HG03521 (cell line): Measurements from ENCODE around the gene MYCL.
"Not testable (repeated sequence)": the region's sequence is repeated elsewhere in the genome, so short reads cannot be mapped to it uniquely, and the experiment has no call there.

ENCODE experiments used
- ATAC-seq: cut with Tn5 transposase; IDR thresholded peaks from one replicate; pipeline ENCODE4 v1.9.1; 2021; ENCODE audit warnings: mild to moderate bottlenecking, moderate library complexity; ENCODE audit not compliant: unreplicated experiment

Gene MYCL

DNA sequence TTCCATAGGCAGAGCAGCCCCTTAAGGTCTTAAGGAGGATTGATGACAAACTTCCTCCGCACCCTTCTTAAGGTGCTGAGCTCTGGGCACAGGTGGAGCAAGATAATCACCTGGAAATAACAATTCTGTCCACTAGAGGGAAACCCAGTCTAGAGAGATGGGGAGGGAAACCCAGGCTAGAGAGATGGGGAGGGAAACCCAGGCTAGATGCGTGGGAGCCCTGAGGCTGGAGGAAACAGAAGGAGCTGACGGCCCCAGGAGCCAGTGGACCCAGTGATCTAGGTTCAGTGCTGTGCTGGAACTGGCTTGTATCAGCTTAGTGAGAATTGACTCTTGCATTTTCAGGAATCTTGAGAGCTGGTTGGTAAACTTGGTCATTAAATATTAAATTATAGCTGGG is 17.8 kb upstream of the MYCL start:
- peak; percentile 46 for ATAC-seq

DNA sequence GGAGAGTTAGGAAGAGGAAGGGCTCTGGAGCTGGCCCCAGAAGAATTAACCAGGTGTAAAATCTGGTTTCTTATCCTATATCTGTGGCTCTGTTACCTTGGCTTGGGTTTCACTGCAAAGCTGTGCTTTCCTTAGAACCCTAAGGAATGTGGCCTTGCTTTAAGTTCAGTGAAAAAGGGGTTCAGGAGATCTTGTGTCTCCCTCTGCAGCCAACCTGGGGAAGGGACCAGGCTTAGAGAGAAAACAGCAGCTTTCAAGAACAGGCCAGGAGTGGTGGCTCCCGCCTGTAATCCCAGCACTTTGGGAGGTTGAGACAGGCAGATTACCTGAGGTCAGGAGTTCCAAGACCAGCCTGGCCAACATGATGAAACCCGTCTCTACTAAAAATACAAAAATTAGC is 16.1 kb upstream of the MYCL start:
- no peak for ATAC-seq

DNA sequence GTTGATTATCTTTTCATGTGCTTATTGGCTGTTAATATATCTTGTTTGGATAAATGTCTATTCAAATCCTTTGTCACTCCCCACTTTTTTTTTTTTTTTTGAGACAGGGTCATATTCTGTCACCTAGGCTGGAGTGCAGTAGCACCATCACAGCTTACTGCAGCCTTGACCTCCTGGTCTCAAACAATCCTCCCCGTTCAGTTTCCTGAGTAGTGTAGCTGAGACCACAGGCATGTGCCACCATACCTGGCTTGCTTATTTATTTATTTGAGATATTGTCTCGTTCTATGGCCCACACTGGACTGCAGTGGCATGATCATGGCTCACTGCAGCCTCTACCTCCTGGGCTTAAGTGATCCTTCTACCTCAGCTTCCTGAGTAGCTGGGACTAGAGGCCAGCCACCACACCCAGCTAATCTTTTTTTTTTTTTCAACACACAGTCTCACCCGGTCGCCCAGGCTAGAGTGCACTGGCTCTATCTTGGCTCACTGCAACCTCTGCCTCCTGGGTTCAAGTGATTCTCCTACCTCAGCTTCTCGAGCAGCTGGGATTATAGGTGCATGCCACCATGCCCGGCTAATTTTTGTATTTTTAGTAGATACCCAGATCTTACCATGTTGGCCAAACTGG is 13.9 kb upstream of the MYCL start:
- no peak for ATAC-seq

DNA sequence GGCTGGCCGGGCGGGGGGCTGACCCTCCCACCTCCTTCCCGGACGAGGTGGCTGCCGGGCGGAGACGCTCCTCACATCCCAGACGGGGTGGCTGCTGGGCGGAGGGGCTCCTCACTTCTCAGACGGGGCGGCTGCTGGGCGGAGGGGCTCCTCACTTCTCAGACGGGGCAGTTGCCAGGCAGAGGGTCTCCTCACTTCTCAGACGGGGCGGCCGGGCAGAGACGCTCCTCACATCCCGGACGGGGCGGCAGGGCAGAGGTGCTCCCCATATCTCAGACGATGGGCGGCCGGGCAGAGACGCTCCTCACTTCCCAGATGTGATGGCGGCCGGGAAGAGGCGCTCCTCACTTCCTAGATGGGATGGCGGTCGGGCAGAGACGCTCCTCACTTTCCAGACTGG is 11.4 kb upstream of the MYCL start:
- ATAC-seq = not testable (repeated sequence)

DNA sequence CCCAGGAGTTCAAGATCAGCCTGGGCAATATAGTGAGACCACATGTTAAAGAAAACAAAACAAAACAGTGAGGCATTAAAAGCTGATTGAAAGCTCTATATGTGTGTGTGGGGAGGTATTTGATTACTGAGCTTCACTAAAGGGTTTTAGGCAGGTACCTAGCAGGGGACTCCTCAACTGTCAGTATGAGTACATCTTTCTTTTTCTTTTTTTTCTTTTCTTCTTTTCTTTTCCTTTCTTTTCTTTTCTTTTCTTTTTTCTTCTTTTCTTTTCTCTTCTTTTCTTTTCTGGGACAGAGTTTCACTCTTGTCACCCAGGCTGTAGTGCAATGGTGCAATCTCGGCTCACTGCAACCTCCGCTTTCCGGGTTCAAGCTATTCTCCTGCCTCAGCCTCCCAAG is 8.5 kb upstream of the MYCL start:
- ATAC-seq = no peak

DNA sequence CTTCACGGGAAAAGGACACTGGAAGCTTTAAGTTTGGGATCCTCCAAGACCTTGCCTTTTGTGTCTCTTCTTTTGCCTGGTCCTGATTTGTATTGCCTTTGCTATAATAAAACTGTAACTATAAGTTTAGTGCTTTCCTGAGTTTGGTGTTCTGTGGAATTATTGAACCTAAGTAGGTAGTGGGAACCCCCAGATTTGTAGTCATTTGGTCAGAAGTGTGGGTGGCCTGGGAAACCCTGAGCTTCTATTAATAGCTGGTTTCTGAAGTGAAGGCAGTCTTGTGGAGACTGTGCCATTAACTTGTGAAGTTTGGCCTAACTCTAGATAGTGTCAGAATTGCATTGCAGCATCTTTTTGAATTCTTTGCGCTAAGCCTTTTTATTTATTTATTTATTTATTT is 6.8 kb upstream of the MYCL start:
- ATAC-seq = no peak

DNA sequence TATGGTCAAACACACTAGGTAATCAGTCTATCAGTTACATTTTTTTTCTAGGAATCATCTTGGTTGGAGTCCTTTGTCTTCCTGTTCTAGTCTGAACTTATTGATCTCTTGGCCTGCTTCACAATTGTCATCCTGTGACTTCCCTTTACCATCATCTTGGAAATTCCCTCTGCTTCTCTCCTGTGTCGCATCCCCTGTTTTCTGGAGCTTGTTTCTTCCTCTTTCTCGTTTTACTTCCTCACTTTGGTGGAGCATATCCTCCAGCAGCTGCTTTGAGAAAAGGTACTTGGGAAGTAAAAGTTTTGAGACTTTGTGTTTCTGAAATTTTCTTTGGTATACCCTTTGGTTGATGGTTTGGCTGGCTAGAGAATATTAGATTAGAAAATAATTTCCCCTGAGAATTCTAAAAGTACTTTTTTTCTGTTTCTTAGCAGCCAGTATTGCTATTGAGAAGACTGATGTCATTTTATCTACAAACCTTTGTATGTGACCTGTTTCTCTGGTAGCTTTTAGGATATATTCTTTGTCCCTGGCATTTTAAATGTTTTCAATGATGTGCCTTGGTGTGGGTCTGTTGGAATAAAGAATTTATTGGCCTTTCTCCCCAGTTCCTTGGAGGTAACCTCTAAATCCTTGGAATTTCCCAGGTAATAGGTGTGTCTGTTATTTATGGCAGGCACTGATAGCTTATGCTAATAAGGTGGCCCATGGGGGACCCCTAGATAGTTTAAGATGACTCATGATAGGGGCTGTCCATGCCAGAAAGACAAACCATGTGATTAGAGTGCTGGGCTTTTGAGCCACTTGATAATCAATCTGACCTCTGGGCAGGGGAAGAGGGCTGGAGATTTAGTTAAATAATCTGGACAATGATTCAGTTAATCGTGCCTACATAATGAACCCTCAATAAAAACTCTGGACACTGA is 6.1 kb upstream of the MYCL start:
- ATAC-seq = no peak

DNA sequence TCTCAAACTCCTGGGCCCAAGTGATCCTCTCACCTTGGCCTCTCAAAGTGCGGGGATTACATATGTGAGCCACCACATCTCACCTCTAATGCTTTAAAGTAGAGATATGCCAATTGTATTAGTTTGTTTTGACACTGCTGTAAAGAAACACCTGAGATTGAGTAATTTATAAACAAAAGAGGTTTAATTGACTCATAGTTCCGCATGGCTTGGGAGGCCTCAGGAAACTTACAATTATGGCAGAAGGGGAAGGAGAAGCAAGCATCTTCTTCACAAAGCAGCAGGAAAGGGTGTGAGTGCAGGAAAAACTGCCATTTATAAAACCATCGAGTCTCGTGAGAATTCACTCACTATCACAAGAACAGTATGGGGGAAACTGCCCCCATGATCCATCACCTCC is 3.5 kb upstream of the MYCL start:
- ATAC-seq = no peak

DNA sequence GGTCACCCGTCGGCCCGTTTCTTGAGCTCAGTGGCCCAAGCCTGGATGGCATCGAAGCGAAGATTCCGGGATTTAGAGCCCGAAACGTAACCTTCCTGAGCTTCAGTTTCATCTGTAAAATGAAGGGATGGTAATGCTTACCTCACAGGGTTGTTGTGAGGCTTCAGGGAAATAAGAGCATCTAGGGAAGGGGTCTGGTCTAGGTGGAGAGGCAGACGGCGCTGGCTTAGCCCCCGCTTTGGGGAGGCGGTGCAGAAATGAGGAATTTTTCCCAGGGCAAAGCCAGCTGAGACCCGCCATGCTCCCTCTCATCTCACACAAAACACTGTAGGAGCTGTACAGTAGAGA is 717 bp upstream of the MYCL start:
- no peak for ATAC-seq

DNA sequence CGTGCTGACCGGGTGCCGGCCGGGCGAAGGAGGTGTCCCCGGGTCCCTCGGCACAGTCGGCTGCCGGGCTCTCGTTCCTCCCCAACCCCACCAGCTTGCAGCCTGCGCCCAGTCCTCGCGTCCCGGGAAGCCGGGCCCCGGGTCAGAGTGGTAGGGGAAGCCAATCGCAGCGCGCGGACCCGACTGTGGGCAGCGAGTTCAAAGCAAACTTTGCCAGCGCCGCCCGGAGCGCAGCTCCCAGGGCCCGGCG is 328 bp downstream of the MYCL start:
- peak; percentile 4 for ATAC-seq

DNA sequence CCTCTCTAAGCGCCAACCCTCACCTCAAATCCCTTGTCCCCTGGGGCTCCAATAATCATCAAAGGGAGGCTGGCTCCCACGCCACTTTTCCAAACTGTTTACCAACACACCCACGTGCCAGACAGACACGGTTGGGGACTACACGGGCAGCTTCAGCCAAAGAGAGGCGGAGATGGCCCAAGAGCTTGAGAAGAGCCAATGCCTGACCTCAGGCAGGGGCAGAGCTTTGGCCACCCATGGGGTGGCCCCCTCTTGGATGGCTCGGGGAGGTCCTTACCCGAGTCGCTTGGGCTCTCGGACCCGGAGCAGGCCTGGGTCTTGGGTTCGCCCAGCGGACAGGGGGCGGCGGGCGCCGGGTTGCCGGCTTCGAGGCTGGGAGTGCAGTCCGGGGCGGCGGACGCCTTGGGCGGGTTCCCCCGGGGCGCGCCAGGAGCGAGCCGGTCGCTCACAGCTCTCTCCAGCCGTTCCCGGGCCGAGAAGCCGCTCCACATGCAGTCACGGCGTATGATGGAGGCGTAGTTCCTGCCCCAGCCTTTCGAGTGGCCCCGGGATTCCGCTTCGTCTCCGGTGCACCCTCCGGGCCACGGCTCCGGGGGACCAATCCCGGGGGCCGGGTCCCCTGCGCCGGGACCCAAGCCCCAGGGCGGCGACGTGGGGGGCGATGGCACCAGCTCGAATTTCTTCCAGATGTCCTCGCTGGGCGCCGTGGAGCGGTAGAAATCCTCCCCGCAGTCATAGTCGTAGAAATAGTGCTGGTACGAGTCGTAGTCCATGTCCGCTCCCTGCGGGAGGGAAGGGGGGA is 854 bp downstream of the MYCL start:
- no peak for ATAC-seq

DNA sequence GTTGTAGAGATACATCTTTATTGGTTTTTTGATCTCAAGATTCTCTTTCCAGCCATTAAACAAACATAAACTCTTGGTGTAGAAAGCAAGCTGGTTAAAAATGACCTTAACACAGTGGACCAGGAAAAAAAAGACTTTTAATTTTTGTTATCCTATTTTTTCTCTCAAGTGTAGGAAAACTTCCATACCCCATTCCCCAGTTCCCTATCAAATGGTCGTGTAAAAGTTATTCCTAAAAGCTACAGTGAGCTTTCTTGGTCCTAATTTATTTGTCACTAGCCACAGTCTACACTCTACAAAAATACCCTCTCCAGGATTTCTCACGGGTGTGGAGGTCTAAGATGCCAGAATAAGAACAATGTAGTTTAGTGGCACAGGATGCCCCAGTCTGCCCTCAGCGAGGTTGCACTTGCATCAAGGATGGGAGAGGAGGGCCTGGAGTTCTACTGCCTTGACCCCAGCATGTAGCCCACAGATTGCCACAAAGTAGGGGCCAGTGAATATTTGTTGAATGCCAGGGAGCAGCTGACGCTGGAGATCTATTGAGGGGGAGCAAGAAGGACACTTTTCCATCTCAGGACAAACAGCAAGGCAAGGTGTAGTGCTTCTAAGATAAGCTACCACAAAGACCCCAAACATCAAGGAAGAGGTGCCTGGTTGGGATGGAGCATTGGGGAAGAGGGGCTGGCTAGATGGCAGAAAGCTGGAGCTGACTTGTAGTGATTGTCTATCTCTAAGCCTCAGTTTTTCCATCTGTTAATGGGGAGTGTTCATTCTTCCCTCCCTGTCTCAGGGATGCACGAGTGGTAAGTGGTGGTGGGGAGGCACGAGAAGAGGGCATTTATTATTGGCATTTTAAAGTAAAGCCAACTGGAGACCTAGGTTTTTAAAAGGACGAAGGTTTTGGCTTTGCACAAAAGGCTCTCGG is 1.8 kb downstream of the MYCL start:
- no peak for ATAC-seq

DNA sequence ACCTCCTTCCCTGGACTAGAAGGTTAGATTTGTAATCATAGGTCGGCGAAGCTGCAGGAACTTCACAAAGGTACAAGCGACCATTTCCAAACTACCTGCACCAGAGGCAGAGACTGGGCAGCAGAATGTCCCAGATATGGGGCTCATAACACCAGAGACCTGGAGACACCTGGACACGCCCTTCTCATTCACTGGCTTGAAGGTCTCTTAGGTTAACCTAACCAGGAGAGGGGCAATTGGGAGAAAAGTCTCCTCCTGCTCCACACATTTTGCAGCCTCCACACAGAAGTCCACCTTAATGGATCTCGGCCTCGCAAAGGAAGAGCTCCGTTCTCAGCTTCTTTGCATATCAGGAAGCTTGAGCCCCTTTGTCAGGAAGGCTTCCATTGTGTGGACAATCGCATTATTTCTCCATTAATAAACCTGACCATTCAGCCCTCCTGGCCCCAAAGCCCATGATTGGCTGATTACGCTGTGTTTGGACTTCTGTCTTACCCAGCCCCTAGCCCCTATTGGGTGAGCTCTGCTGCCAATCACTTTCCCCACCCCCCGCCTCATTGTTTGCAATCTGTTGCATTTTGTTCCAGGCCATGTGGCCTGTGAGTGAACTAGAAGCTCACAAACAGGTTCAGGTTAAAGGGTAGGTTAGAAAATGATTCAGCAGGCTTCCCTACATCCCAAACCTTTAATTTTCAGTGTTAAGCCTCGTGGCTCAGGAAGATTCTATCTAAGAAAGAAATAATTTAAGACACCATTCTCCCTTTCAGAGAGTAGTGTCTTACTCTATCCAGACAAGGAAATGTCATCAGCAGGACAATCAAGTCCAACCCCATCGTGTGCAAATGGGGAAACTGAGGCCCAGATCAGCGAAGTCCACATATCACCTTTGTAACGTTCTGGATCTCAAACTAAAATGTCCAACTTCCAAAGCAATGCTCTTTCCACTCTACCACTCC is 2.8 kb downstream of the MYCL start:
- no peak for ATAC-seq

DNA sequence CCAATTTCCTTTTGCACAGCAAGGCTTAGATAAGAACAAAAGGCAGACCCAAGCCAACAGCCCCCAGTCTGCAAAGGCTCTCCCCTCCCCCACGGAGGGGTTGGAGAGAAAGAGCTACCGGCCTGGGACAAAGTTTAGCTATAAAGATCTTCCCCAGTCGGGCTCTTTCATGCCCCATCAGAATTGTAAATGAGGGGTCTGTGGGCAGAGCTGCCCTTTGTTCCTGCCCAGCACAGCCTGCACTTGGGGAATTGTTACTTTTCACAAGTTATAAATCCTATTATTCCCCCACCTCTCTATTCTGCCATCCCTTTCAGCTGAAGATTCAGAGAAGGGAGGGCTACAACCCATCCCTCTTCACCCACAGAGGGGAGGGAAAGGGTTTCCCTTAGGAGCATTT is 3.5 kb downstream of the MYCL start:
- ATAC-seq = no peak

DNA sequence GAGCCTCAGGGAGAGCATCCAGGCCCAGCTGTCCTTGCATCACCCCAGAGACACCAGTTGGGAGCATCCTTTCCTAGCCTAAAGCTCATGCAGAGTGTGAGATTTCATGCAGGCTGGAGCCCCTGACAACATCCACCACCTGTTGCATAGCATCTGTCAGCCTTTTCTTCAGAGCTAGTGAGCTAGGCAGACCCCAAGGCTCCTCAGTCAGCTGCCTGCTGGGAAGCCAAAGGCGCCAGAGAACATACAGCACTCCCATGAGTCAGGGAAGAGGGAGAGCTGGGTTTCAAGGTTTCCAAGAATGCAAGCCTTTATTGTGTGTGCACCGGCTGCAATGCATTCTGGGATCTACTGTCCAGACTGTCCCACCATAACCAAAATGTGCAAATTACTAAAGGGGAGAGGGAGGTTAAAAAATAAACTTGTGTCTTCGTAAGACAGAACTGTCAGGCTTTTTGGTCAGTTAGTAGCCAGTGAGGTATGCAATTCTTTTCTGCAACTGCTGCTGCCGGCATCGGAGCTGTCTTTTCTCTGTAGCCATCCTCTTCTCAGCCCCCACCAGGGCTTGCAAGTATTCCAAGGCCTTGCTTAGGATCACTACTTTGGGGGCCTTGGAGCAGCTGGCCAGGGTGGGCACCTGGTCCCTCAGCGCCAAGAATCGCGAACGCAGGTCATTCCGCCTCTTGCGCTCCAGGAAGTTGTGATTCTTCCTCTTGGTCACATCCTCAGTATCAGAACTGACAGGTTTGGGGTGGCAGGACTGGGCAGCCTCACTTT is 4.6 kb downstream of the MYCL start:
- ATAC-seq = no peak

DNA sequence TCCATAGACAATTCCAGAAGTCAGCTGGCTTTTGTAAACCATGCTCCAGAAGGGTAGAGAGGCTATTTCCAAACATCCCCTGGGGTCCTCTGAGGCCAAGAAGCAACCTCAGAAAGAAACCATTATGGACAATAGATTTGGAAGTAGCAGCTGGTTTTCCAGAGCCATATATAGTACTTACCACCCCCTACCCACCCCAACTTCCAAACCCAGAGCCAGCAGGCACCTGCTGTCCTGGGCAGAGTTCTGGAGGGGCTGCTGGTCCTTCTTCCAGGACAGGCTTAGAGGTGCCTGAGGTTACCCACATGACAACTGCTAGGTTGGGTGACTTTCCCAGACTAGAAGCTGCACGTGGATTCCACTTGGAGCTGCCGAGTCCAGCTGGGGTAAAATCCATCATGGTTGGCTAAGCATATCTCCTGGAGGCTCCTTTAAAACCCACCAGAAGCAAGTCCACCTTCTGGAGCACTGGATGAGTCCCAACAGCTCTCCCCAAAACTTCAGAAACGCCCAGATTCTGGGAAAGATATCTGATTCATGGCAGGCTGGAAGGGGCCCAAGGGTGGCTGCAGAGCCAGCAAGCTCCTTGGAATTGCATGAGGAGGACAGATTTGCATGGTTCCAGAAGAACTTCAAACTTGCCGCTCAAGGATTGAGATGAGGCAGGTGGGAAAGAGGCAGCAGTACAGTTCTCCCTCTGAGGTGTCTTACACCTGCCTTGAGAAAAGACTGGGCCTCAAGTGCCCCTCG is 5.8 kb downstream of the MYCL start:
- ATAC-seq = no peak

DNA sequence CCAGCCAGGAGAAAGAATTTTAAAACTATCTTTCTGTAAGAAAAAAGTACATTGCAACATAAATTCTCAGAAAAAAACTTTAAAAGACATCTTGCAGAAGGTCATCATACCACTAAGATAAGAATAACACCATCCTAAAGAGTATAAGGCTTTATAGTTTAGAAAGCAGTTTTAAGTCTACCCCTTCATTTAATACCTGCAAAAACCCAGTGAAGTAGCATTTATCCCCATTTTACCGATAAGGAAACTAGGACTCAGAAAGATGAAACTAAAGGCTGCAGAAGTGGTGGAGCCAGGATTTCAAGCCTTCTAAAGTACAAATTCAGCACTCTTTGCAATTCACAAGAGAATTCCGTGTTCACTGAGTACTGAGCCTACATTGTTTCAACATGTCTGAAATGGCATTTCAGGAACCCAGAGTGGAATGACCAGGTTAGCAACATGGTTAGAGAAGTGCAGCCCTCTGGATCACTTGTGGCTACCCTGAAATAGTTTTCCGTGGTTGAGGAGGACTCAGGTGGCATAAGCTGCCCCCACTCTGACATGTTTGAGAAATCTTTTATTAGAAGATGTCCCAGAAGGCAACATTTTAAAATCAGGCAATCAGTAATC is 6.7 kb downstream of the MYCL start:
- ATAC-seq = no peak
